ENCODE data around the gene KCNJ6.

Gene KCNJ6

DNA sequence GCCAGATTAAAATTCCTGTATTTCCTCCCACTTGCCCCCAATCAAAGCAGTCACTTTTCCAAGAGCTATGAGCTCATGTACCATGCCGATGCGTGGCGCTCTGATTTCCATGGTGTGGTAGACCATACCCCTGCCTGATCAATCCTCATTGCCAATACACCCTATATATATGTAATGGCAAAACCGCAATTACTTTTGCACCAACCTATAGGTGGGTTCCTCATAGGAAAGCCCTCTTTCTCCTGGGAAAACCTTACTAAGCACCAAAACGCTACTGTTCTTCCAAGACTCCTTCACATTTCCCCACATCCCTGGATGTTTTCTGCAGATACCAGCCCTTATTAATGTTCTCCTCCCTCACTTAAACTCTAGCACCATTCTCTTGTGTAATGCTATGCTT, 11.0 kb downstream of the KCNJ6 start:
- no peak for DNase-seq (ENCODE audit: low read depth)

- DNase-seq (ENCODE audit: low read depth): no peak
Observed at GRCh38 chr21:37904856-37905255, 11.4 kb downstream of the KCNJ6 start.

GRCh38 chr21:37903396-37903795, 12.9 kb downstream of the KCNJ6 start:
- no peak for DNase-seq (ENCODE audit: low read depth)

- DNase-seq (ENCODE audit: low read depth): no peak
Observed at GRCh38 chr21:37899146-37899545, 17.1 kb downstream of the KCNJ6 start.

GRCh38 chr21:37896788-37897187, 19.5 kb downstream of the KCNJ6 start:
- no peak for DNase-seq (ENCODE audit: low read depth)

GRCh38 chr21:37891972-37892371, 24.3 kb downstream of the KCNJ6 start:
- no peak for DNase-seq (ENCODE audit: low read depth)

DNA sequence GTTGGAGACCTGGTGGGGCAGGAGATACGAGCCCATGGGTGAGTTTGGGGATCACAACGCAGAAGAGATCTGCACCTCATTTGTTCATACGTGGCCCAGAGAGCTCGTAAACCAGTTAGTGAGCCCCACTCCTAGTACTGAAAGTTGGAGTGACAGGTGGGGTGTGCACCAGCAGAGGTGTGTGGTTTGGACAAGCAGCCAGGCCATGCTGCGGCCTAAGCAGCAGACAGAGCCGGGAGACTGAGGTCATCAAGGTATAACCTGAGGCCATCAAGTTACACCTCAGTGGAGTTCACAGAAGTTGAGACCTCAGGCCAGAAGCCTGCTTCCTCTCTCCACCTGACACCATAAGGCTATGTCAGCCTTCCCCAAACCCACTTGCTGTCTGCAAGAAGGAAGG, 27.6 kb downstream of the KCNJ6 start:
- no peak for DNase-seq (ENCODE audit: low read depth)

DNA sequence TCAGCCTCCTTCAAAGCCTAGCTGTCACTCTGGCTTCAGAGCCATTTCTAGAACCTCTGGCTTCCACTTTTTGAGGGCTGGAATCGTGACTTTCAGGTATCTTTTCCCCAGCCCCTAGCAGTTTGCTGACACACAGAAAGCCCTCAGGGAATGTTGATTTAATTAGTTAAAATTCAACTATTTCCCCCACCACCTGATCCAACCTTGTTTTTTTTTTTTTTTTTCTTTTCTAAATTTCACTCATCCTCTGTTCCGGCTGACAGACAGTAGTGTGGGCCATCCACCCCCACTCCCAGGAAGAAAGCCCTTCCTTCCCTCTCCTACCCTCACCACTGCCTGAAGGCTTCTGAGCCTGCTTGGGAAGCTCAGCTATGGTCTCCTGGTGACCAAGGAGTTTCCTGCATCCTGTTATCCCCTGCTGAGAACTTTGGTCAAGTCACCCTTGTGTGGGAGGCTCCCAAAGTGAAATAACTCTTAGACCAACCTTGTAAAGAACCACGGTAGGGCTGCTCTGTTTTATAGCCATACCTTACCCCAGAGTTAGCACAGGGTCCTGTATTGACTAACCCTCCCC, 29.4 kb downstream of the KCNJ6 start:
- DNase-seq (ENCODE audit: low read depth): no peak

- DNase-seq (ENCODE audit: low read depth): no peak
Observed at GRCh38 chr21:37886120-37886519, 30.1 kb downstream of the KCNJ6 start.

DNA sequence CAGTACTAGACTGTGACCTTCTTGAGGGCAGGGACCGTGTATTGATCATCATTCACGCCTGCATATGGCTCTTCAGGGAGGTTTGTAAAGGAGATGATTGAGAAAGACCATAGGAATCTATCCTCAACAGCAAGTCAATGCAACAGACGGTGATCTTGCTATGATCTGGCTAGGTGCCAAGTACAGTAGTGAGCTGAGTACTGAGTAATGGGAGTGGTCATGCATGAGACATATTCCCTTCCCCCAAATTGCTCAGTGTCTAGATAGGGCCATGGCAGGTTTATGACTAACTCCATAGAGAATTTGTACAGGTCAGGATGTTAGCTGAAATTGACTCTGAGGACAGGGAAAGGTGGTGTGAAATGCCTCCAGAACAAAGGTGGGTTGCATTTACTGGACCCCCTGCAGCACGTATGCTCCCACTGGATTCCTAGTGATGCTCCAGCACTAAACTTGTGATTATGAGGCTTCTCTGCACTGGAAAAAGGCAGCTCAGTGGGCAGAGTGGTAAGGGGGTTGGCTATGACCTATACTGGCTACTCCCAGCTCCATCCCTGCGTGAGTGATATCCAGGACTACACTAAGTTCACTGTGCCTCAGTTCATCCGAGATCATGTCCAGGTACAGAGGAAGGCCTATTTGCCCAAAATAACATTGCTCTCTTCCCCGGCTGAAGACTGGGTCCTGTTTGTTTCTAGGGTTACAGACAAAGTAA, 37.2 kb downstream of the KCNJ6 start:
- DNase-seq (ENCODE audit: low read depth): no peak

GRCh38 chr21:37877888-37878684, 38.2 kb downstream of the KCNJ6 start:
- no peak for DNase-seq (ENCODE audit: low read depth)

DNA sequence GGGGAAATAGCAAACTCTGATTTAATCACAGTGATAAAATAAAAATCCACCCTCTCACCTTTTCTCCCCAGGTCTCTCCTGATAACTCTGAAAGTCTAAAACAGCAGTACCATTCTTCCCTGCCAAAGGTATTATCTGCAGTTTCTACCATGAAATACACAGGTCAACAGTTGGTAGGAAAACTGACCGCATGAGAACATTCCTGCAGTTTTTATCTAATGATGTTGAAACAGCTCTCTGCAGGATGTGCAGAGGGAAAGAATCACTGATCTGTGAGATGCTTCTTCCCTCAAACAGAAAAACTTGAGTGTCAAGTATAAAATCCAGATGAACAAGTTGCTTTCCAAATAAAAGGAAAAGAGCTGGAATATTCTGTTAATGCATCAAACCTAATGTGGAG, 39.1 kb downstream of the KCNJ6 start:
- no peak for DNase-seq (ENCODE audit: low read depth)

DNA sequence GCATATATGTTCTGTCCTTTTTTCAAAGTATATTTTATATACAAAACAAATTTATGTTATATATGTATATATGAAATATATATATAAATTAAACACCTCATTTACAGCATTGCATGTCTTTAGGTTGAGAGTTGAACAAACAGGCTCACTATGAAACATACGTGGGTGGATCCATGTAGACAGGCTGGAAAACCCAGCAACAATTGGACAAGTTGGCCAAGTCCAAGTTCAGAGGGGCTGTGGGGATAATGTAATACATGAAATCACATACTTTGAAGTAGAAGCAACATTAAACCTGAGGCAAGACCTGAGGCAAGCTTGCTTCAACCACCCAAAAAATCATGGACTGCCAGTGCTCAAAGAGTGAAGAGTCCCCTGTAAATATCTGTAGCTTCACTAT, 39.7 kb downstream of the KCNJ6 start:
- DNase-seq (ENCODE audit: low read depth): no peak

- DNase-seq (ENCODE audit: low read depth): no peak
Observed at GRCh38 chr21:37874904-37875780, 41.1 kb downstream of the KCNJ6 start.

DNA sequence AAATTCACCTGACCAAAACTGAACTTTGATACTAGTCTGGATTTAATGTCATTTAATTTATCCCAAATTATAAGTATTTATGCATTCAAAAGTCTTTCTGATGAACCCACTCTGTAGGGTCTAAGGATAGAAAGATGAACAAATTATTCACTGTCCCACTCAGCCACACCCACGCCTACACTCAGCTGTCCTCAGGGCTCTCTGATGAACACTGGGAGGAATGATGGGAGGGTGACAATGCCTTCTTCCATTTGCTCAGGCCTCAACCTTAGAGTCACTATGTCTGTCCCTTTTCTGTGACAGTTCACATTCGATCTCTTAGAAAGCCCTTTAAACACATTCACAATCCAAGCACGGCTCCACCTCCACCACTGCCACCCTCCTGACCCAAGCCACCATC, 41.8 kb downstream of the KCNJ6 start:
- no peak for DNase-seq (ENCODE audit: low read depth)

GRCh38 chr21:37873655-37874054, 42.6 kb downstream of the KCNJ6 start:
- DNase-seq (ENCODE audit: low read depth): no peak

DNA sequence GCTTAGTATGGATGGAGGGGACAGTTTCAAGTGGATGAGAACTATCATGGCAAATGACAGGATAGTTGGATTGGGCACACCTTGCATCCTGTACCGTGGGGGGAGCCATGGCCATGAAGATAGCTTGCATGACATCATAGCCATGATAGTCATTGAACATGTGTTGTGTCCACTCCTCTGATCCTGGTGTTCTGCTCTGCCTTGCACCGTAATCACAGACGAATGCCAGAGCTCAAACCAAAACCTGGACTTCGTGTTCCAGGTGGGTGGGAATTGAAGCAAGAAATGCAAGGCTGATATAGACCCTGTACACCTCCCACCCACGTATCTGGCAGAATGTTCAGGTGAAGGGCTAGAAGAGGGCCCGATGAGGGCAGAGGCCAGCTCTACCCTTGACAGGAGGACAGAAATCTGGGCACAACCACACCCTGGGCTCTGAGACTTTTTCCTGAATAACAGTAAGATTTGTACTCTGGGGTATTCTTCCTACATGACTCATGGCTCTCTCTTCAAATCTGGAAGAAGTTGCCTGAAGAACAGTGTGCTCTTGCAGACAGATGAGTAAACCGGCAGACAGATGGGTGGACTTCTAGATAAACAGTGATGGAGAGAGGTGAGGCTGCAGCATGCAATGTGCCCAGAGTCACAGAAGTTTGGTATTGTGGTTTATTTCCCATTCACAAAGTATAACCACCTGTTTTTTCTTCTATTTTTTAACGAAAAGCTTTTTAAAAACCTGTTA, 45.0 kb downstream of the KCNJ6 start:
- DNase-seq (ENCODE audit: low read depth): no peak

GRCh38 chr21:37870221-37870620, 46.0 kb downstream of the KCNJ6 start:
- no peak for DNase-seq (ENCODE audit: low read depth)

- DNase-seq (ENCODE audit: low read depth): no peak
Observed at GRCh38 chr21:37869661-37870060, 46.6 kb downstream of the KCNJ6 start.

DNA sequence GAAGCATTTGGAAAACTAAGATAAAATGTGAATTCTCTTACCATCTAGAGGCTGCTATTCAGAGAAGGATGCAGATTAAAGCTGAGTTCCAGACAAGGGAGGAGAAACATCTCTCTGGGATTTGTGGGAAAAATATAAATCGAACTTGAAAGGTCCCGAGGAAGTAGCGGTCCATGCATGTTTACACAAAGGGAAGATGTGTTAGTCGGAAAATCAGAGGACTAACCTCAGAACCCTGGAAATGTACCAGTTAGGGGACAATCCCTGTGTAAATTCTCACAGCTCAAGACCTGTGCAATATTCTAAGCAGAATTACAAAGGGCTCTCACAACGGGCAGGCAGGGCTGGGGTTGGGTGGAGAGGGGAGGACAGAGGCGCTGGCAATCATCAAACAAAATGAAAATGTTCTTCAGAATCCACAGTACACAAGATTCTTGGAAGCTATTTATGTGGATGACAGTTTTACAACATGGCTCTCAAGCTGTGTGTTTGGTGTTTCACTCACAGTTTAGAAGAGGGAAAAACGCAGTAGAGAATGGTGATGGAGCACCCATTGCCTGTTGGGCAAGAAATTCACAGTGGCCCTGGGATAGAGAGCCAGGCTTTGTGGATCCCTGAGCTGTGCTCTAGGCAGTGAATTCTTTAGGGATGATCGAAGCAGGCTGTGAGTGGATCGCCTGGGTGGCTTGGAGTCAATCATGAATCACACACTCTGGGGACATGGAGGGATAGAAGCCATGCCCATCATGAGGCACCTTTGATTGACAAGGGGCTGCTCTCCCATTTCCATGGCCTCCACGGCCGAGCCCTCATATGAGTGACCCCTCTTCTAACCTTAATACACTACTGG, 47.6 kb downstream of the KCNJ6 start:
- no peak for DNase-seq (ENCODE audit: low read depth)

GRCh38 chr21:37866027-37866426, 50.2 kb downstream of the KCNJ6 start:
- DNase-seq (ENCODE audit: low read depth): no peak

Measured in T follicular helper cell (primary cell).